ENCODE measurements around the gene DTX3L. TPM values are rescaled to one million over a fixed set of nuclear protein-coding genes. Genes with fewer than 3 reads are reported as not detected.
A peak's percentile ranks its signal among the peaks of the same experiment; 100 is the strongest.

The DTX3L gene
- total RNA-seq, 1 experiment from 2014 or later = 41.7 TPM

DNA sequence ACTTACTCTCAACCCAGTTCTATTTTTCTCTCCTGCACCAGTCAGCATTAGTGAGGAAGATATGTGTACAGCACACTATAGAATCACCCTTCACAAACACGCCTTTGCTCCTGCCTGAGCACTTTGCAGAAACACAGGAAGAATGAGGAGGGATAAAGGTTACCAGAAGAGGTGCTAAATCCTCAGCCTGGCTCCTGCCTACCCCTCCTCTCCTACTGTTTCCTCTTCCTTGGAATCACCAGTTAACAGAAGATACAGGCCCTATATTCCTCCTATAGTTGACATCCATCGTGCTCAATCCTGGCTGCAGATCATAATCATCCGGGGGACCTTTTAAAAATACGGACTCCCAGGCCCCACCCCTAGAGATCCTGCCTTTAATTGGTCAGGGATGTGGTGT, 42.2 kb downstream of the DTX3L start:
- H3K9me3 ChIP-seq (ENCODE audit: insufficient read depth, low read depth) = no peaks in the 10 kb centered on the region
- H3K27ac ChIP-seq = no peak overlapping the region
- no peaks in the 10 kb centered on the region; the same call in 1 of the 2 replicates for H3K9me2 ChIP-seq (ENCODE audit: insufficient read depth)
- no peak overlapping the region for H3K4me3 ChIP-seq
- intact Hi-C loops (cut with micrococcal nuclease; ENCODE audit: unreplicated experiment) = no loop called here
- H4K20me1 ChIP-seq (ENCODE audit: insufficient read depth) = no peaks in the 10 kb centered on the region
- H3F3A ChIP-seq (ENCODE audit: insufficient read depth, low read depth) = no peaks in the 10 kb centered on the region; the same call in 1 of the 2 replicates
- no peak overlapping the region for H2AFZ ChIP-seq
- H3K4me2 ChIP-seq = no peak overlapping the region
- TF ChIP-seq CTCF (conservative IDR thresholded peaks at IDR 0.05) (no peak), EZH2 (IDR thresholded peaks at IDR 0.05; ENCODE audit: low read depth) (no peak)
- no peaks in the 10 kb centered on the region for H3K27me3 ChIP-seq (ENCODE audit: insufficient read depth, low read depth)
- no peaks in the 10 kb centered on the region for H3K79me2 ChIP-seq (ENCODE audit: low read depth)
- POLR2A ChIA-PET (ENCODE audit: unreplicated experiment) = no interaction called here
- CTCF ChIA-PET = no interaction called here
- H3K4me1 ChIP-seq (replicated peaks; ENCODE audit: insufficient read depth) = peaks cover 7% of the 10 kb centered on the region; the same call in 1 of the 2 replicates
- H3K36me3 ChIP-seq (ENCODE audit: low read depth) = no peaks in the 10 kb centered on the region
- no TSS peak for BruUV-seq (replicated peaks)
- DNase-seq = no peak

DNA sequence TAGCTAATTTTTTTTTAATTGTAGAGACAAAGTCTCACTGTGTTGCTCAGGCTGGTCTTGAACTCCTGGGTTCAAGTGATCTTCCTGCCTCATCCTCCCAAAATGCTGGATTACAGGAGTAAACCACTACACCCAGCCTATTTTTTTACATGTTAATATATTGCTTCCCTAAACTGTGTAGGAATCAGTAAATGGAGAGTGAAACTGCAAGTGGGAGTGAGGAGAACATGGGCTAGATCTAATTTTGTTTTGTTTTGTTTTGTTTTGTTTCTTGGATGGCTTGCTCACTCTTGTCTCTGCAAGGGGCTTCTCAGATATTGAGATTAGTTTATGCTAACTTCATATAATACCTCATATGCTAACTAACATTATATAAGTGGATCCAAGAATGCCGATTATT, 44.8 kb downstream of the DTX3L start:
- Histone ChIP-seq H3K27ac (no peak overlapping the region), H3K79me2 (ENCODE audit: low read depth) (no peaks in the 10 kb centered on the region), H3F3A (ENCODE audit: insufficient read depth, low read depth) (no peaks in the 10 kb centered on the region; the same call in 1 of the 2 replicates), H3K4me1 (replicated peaks; ENCODE audit: insufficient read depth) (peaks cover 7% of the 10 kb centered on the region; the same call in 1 of the 2 replicates), H2AFZ (no peak overlapping the region), H3K9me3 (ENCODE audit: insufficient read depth, low read depth) (no peaks in the 10 kb centered on the region), H3K4me2 (no peak overlapping the region), H4K20me1 (ENCODE audit: insufficient read depth) (no peaks in the 10 kb centered on the region), H3K36me3 (ENCODE audit: low read depth) (no peaks in the 10 kb centered on the region), H3K4me3 (no peak overlapping the region), H3K27me3 (ENCODE audit: insufficient read depth, low read depth) (no peaks in the 10 kb centered on the region), H3K9me2 (ENCODE audit: insufficient read depth) (no peaks in the 10 kb centered on the region; the same call in 1 of the 2 replicates)
- no TSS peak for BruUV-seq (replicated peaks)
- TF ChIP-seq EZH2 (IDR thresholded peaks at IDR 0.05; ENCODE audit: low read depth) (no peak), CTCF (conservative IDR thresholded peaks at IDR 0.05) (no peak)
- no peak for DNase-seq
- ChIA-PET CTCF (no interaction called here), POLR2A (ENCODE audit: unreplicated experiment) (interaction anchor here (0.6 kb wide), 1 partner anchor 192 kb away, joined by 6 read pairs; no protein-coding TSS in a partner anchor)
- intact Hi-C loops (cut with micrococcal nuclease; ENCODE audit: unreplicated experiment) = no loop called here

GRCh38 chr3:122609798-122610559, 45.8 kb downstream of the DTX3L start:
- intact Hi-C loops (cut with micrococcal nuclease; ENCODE audit: unreplicated experiment) = no loop called here
- Histone ChIP-seq H2AFZ (peak overlapping the region; percentile 65; the same call in 1 of the 2 replicates), H3K79me2 (ENCODE audit: low read depth) (no peaks in the 10 kb centered on the region), H3F3A (ENCODE audit: insufficient read depth, low read depth) (no peaks in the 10 kb centered on the region; the same call in 1 of the 2 replicates), H4K20me1 (ENCODE audit: insufficient read depth) (no peaks in the 10 kb centered on the region), H3K27me3 (ENCODE audit: insufficient read depth, low read depth) (no peaks in the 10 kb centered on the region), H3K4me2 (peak overlapping the region; percentile 54), H3K27ac (peak overlapping the region; percentile 36), H3K9me2 (ENCODE audit: insufficient read depth) (no peaks in the 10 kb centered on the region; the same call in 1 of the 2 replicates), H3K36me3 (ENCODE audit: low read depth) (no peaks in the 10 kb centered on the region), H3K4me1 (replicated peaks; ENCODE audit: insufficient read depth) (peaks cover 7% of the 10 kb centered on the region; the same call in 1 of the 2 replicates), H3K9me3 (ENCODE audit: insufficient read depth, low read depth) (no peaks in the 10 kb centered on the region), H3K4me3 (peak overlapping the region; percentile 15; the same call in 1 of the 2 replicates)
- peak in 1 of 2 experiments; percentile 77 for DNase-seq
- CTCF ChIA-PET = no interaction called here
- TF ChIP-seq CTCF (conservative IDR thresholded peaks at IDR 0.05) = no peak
- TF ChIP-seq EZH2 (IDR thresholded peaks at IDR 0.05; ENCODE audit: low read depth) = no peak
- no TSS peak for BruUV-seq (replicated peaks)
- POLR2A ChIA-PET (ENCODE audit: unreplicated experiment) = interaction anchor here (0.5 kb wide), 1 partner anchor 11 kb away, joined by 3 read pairs; no protein-coding TSS in a partner anchor
